ENCODE data around the gene HOXD9. TPM values are rescaled to one million over a fixed set of nuclear protein-coding genes. Genes with fewer than 3 reads are reported as not detected.

HOXD9 gene
- total RNA-seq, 1 donor from 2014 or later = not detected

DNA sequence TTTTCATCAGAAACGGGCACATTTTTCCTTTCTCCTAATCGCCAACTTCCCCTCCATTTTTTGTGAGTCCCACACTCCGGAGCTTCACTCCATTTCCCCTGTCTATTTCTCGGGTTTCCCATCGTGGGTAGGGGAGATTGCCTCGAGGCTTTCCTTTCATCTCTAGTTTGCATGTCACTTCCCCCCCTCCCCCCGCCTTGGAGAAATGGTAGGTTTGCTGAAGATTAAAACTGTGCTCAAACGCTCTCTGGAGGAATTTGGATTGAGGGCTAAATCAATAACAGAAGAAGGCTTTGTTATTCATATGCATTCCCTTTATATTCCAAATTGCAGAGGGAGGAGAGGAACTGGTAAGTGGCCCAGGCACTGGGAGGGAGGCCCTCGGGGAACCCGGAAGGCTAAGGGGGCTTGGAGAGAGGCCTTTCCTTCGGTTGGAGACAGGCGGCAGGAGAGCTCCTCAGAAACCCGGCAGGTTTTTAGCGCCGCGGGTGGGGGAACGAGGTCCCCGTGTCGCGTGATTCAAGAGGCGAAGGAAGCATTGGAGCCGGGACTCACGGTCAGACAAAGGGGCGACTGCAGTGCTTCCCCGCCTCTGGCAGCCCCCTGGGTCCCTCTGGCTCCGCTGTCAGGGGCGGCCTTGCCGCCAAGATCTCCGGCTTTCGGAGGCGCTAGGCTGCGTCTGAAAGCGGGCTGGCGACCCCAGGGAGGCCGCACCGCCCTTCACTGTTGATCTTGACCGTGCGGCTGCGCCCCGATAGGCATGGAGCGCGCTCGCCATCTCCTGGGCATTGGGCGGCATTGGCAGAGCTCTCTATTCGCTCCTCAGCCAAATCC lies 25.3 kb upstream of the HOXD9 start:
- no peak for FAIRE-seq

DNA sequence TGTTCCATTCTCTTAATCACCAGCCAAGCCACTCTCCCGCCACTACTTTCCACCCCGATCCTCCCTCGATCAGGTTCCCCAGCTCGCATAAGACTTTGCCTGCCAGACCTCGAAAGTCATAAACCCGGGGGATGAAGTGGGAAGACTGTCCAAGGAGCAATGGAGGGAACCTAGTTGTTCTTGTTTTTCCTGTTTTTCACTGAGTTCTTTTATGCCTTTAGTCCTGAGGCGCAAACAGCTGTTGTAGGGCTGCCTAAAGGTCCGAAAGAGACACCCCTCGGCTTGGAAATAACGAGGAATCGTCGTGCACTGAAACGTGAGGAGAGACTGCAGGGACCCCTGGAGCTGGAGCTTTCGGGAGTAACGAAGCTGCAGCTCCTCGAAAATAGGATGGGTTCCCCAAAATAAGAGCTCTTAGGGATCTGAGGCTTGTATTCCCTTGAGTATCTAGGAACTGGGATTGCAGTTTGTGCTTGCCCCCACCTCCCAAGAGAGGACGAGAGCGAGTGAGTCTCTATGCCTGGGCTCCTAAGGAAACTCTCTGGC lies 24.6 kb upstream of the HOXD9 start:
- DNase-seq (ENCODE audit: low spot score in 2 of 2) (no peak), FAIRE-seq (no peak)

More for the DNA sequence above, 25.3 kb upstream of the HOXD9 start:
- peak; percentile 68 to 82 for DNase-seq (ENCODE audit: low spot score in 2 of 2)

DNA sequence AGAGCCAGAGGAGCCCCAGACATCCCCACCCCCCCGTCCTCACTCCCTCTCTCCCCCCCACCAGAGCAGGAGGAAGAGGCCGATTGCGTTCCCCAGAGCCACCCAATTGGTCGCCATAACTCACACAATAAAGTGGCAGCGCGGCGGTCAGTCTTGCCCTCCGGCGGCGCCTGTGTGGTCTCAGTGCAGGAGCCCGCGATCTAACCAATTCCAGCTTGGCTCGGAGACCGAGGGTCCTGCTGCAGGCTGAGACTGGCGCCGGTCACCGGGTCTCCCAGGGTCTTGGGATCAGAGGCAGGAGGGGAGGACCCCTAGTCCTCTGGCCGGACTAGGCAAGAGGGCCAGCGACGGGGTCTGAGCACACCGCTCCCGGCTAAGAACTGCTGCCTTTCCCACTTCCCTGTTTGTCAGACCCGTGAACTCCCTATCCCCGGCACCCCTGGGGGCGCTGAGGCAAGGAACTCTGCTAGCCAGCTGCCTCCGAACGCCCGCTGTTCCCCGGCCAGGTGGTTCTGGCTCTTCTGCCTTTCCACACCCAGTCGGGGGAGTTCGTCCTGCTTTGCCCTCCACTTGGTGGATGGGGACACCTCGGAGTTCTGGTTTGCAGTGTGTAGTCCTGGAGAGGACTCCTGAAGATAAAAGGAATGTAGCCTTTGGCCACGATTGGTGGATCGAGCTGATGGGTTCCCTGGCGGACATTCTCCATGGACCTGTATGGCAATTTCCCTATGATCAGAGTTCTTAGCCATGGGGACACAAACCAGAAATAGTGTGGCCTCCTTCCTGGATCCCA lies 24.0 kb upstream of the HOXD9 start:
- DNase-seq (ENCODE audit: low spot score in 2 of 2) (no peak), FAIRE-seq (no peak)

DNA sequence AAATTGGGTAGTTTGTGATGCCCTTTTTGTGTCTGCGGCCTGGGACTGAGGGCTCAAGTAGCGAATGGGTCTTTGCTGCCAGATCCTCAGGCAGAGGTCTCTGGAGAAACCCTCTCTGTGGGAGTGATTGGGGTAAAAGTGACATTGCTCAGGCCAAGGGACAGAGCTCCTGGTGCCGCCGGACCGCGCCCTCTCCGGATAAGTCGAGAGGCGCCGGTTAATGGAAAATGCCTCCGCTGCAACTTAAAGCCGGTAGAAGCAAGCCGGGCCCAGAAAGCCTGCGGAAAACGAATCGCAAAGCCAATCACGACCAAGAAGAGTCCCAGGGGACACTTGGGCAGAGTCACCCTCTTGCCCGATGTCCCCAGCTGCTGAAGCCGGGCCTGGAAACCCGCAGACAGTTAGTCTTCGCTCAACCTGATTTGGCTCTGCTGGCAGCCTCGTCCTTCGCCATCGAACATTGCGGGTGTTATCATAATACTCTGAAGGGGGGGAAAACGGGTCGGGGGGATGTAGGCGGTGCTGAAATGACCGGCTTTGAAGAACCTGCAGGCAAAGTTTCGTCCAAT lies 23.3 kb upstream of the HOXD9 start:
- no peak for FAIRE-seq
- no peak for DNase-seq (ENCODE audit: low spot score in 2 of 2)

DNA sequence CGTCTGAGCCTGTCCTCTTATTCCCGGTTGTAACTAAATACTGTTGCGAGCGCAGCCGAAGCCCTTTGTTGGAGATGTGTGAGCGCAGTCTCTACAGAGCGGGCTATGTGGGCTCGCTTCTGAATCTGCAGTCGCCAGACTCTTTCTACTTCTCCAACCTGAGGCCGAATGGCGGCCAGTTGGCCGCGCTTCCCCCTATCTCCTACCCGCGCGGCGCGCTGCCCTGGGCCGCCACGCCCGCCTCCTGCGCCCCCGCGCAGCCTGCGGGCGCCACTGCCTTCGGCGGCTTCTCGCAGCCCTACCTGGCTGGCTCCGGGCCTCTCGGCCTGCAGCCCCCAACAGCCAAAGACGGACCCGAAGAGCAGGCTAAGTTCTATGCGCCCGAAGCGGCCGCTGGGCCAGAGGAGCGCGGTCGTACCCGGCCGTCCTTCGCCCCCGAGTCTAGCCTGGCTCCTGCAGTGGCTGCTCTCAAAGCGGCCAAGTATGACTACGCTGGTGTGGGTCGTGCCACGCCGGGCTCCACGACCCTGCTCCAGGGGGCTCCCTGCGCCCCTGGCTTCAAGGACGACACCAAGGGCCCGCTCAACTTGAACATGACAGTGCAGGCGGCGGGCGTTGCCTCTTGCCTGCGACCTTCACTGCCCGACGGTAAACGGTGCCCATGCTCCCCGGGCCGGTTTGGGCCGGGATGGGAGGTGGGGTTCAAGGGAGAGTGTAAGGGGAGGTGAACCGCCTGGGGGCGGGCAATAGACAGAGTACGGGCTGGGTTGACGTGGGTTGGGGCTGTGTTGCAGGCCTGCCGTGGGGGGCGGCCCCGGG lies 22.6 kb upstream of the HOXD9 start, which contains the start of gene HOXD12:
TSS of gene HOXD12 (plus strand) at position 68 of the 819 bp plus-strand sequence. CDS start at position 75, 7 bp downstream.
- no peak for FAIRE-seq

DNA sequence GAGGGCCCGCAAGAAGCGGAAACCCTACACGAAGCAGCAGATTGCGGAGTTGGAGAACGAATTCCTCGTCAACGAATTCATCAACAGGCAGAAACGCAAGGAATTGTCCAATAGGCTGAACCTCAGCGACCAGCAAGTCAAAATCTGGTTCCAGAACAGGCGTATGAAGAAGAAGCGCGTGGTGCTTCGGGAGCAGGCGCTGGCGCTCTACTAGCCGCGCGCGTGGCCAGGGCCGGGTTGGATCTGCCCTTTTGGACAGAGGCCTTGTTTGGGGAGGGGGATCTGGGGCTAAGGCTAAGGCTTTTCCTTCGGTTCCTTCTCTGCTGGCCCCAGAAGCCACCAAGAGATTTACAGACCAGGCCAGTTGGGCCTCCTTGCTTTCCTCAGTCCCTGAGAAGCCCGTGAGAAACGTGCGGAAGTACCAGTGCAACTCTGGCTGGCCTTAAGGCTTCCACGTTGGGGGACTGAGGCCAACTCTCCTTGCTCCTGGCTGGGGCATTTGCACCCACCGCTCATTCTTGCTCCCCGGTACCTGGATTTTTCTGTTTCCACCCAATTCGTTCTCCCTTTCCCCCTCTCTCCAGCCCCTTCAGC lies 21.9 kb upstream of the HOXD9 start:
- DNase-seq (ENCODE audit: low spot score in 2 of 2) (no peak), FAIRE-seq (no peak)

More for the DNA sequence above, 22.6 kb upstream of the HOXD9 start, which contains the start of gene HOXD12:
- no peak for DNase-seq (ENCODE audit: low spot score in 2 of 2)

DNA sequence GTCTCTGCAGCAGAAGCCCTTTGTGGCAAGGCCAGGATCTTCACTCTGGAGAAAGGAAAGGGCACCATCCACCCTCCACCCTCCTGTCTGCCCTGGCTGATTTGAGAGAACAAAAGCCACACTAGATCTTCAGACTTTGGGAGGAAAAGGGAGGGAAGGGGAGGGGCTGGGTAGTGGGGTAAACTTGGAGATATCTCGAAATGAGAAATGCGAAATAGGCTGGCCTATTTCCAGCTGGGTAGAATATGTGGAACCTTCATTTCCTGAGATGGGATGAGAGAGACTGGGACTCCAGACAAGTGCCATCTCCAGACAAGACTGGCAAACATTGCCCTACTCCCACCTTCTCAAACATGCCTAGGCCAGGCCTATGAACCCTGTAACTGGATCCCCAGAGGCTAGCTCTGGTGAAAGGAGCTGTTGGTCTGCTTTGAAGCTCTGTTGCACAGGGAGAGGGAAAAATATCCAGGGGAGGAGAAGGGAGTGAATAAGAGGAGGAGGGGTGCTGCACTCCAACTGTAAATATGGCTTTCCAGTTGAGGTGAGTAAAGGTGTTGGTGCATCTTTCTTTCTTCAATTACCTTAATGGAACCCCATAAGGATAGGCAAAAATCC lies 21.2 kb upstream of the HOXD9 start:
- DNase-seq (ENCODE audit: low spot score in 2 of 2) (no peak), FAIRE-seq (no peak)

DNA sequence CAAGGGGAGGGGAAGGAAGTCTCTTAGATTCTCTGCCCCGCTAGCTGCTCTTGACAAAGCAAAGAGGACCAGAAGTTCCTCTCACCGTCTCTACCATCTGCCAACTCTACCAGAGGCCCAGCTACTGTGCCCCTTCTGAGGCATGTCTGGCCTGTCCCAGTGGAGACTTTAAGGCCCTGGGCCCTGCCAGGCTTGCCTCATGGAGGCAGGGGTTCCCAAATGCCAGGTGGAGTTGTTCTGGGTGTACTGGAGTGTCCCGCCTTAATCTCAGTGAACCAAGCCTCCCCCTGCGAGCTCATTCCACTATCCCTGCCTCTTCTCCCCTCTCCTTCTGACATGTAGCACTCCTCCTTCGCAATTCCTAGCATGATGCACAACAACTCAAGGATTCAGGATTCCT lies 20.7 kb upstream of the HOXD9 start:
- FAIRE-seq = no peak
- no peak for DNase-seq (ENCODE audit: low spot score in 2 of 2)

DNA sequence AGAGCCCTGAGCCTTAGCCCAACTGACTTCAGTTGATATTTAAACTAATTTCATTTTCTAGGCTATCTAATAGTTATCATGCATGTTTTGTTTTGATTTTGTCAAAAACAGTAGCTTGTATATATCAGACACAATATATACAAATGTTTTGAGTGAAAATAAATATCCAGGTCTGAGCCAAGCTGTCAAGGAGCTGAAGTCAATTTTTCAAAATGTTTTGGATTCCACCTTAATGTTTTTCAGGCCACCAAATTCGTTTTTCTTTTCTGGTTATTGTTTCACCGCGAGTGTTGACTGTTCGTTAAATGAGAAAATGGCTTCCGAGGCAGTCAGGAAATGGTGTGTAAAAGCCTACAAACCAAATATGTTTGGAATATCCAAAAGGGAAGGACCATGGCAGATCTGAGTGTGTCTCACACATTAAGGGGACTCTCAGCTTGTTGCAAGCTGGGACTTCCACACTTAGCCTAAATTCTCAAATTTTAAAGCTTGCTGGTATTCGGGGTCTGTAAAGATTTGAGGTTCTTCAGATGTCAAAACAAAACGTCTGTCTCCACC lies 20.1 kb upstream of the HOXD9 start:
- no peak for FAIRE-seq
- DNase-seq (ENCODE audit: low spot score in 2 of 2) = no peak

DNA sequence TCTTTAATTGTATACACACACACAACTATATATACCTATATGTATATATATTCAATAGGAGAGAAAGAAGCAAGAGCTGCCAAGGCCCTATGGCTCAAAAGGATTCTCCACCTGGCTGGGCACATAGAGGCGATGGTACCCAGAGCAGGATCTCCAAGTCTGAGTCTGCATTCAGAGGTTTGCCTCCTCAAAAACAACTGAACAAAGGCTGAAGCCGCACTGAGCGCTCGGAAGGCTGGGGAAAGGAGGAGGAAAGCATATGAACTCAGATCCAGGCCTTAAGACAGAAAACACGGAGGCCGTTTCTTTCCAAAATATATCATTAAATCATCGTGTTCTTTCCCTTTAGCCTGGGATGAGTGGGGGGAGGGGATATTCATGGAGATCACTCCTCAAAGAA lies 19.3 kb upstream of the HOXD9 start:
- FAIRE-seq (no peak), DNase-seq (ENCODE audit: low spot score in 2 of 2) (no peak)

DNA sequence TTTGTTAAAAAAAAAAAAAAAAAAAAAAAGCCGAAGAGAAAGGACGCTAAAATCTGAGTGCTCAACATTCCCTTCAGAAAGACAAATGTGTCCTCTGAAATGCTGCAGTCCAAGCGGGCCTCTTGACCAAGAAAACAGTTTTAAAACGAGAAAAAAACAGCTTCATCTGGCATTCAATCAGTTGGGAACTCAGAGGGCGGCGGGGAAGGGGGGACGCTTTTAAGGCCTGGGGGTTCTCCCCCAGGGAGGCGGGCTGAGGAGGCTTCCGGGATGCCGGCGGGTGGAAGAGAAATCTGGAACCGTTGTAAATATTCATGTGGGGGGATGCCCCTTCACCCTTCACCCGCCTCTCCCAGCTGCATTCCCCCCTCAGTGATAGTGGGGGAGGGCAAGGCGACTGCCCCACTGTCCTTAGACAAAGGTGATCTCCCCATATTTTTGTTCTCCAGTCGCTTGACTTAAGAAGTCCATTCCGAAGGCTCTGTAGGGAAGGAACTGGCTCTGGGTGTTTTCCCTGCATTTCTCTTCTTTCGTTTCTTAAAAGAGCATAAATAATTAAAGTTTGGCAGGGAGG lies 18.7 kb upstream of the HOXD9 start:
- no peak for DNase-seq (ENCODE audit: low spot score in 2 of 2)
- no peak for FAIRE-seq

DNA sequence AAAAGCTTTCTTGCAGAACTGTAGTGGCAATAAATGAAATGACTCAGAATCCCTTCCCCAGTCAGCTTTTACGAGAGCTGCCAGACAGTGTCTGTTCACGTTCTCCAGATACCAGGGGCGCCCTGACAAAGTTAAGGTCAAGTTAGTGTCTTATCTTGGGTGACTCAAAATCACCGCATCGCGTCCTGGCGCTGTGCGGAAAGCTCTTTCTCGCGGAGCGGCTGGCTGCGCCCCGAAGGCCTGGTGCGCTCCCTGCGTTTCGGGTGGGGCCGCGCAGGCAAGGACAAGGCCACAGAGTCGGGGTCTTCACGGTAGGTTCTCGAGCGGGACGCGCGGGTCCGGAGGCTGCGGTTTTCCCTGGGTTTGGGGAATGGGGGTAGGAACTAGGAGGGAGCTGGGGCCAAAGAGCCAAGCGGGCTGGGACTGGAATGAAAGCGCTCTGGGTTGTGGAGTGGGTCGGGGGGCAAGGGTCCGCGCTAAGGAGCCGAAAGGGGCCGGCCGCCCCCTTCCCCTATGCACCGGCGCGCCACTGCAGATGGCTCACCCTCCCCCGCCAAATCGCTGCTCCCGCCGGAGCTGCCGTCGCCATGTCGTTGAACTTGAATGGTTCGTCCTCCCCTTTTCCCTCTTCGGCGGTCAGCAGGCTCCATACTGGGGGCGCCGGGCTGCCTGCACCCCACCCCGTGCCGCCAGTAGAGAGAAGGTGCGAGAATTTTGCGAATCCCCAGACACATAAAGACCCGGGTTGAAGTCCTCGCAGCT lies 18.0 kb upstream of the HOXD9 start:
- FAIRE-seq = no peak
- no peak for DNase-seq (ENCODE audit: low spot score in 2 of 2)

DNA sequence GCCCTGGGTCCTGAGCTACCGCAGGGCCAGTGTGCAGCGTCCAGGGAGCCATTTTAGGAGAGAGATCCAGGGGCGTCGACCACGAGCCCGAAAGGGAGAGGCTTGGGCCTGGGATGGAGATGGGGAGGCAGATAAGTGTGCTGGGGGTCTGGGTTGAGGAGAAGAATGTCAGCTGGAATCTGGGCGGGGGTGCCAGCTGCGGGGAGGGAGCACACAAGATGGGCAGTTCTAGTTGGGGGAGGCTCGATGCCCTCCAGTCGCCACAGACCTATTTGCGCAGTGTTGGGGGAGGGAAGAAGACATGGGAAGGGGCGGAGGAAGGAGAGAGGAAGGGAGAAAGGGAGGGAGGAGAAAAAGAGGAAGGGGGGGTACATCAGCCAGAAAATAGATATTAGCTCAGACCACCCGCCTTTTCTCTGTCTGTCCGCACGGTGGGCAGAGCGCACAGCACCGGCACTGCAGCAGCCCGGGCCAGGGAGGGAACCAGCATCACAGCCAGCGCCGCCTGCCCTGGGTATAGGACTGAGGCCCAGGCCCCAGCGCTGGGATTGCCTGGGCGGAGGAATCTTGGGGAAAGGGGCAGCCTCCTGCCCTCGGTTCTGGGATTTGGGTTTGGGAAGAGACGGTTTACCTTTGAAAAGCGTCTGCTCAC lies 17.3 kb upstream of the HOXD9 start:
- DNase-seq (ENCODE audit: low spot score in 2 of 2) = no peak
- FAIRE-seq = no peak

DNA sequence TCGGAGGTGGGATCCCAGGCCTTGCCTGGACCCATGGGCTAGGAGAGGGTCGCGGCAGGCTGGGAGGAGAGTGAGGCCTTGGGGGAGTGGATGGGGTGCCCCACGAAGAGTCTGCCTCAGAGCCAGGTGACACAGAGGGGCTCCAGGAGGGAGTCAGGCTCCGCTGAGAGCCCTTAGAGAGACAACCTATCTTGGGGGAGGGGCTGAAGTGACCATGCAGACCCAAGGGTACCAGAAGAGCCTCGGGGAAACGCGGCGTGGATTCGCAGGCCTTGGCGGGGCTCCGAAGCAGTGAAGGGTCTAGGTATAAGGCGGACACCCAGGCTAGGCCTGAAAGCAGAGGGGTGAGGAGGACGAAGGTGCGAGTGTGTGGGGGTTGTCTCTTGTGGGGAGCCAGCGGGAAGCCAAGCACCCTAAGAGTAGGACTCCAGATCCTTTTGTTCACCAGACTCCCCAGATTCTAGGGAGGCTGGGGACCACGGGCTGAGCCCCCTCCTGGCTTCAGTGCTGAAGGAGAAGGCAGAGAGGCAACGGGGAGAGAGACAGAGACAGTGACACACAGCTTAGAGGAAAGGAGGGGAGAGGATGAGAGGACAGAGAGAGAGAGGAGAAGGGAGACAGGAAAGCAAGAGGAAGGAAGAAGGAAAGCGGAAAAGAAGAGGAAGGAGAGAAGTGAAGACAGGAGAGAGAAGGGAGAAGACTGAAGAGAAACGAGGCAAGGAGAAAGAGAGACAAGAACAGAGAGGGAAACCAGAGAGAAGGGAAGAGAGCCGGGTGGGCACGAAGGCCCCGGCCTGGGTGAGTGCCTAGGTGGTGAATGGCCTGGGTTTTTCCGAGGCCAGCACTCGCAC lies 16.6 kb upstream of the HOXD9 start:
- FAIRE-seq = no peak
- DNase-seq (ENCODE audit: low spot score in 2 of 2) = no peak

DNA sequence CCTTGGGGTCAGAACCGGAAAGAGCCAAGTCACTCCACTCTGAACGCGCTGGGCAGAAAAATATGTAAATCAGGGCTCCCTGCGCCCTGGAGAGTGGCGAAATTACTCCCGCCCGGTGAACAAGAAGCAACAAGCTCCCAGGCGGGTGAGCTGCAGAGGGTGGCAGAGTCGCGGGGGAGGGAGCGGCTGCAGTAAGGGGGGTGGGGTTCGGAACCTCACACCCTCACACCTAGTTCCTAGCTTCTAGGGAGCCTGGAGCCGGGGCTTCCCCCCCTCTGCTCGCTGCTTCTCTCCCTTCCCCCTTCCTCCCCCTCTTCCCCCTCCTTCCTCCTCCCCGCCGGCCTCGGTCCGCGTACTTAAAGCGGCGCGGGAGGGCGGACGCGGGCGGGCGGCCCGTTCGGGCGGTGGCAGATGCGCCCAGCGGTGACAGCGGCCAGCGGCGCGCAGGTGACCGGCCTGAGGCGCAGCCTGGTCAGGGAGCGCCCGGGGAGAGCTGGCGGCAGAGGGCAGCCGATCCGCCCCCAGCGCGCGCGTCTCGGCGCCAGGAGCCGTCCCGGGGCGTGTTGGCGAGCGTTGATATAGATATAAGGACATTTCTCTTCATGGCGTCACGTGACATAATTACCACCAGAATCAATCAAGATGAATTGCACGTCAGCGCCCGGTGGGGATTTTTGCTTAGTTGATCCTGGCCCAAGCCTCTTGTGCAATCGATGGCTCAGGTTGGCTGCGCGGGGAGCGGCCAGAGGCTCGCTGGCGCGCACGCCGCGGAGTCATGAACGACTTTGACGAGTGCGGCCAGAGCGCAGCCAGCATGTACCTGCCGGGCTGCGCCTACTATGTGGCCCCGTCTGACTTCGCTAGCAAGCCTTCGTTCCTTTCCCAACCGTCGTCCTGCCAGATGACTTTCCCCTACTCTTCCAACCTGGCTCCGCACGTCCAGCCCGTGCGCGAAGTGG lies 15.7 kb upstream of the HOXD9 start, which contains the start of gene HOXD11:
TSS of gene HOXD11 (plus strand) at position 700 of the 959 bp plus-strand sequence. CDS start at position 776, 76 bp downstream.
- FAIRE-seq = no peak
- DNase-seq (ENCODE audit: low spot score in 2 of 2) = no peak
